K562 (cell line): ENCODE data around the gene HIPK1. TPM values are rescaled to one million over a fixed set of nuclear protein-coding genes. Genes with fewer than 3 reads are reported as not detected.
A peak's percentile ranks its signal among the peaks of the same experiment; 100 is the strongest.

Experiments used
- BRD4 ChIP-seq: fragments of 200-600 bp; sonication (generic); IDR thresholded peaks from 2 replicates; pipeline ENCODE4 v1.6.1; 2017; ENCODE audit warnings: inconsistent platforms
- CTBP1 ChIP-seq: fragments of 450-650 bp; IDR thresholded peaks from 2 replicates; pipeline ENCODE4 v1.6.1; 2016; ENCODE audit warnings: borderline replicate concordance
- GTF2A2 ChIP-seq: IDR thresholded peaks from 2 replicates; pipeline ENCODE4 v1.6.1; 2016; ENCODE audit warnings: mild to moderate bottlenecking, missing genetic modification characterization, missing compliant biosample characterization
- HDAC2 ChIP-seq: fragments of 450-650 bp; IDR thresholded peaks from 2 replicates; pipeline ENCODE4 v1.6.1; 2016; ENCODE audit warnings: mild to moderate bottlenecking
- MECOM ChIP-seq: fragments of 250-450 bp; sonication (Bioruptor Pico); IDR thresholded peaks from 2 replicates; pipeline ENCODE4 v1.8.0; 2022; ENCODE audit warnings: inconsistent platforms
- NFE2L1 ChIP-seq: fragments of 450-650 bp; IDR thresholded peaks from 2 replicates; pipeline ENCODE4 v1.6.1; 2016; ENCODE audit warnings: missing genetic modification characterization, low read depth, mild to moderate bottlenecking, missing compliant biosample characterization, moderate library complexity, borderline replicate concordance
- NR1H2 ChIP-seq: sonication (generic); formaldehyde crosslinking; IDR thresholded peaks from 2 replicates; pipeline ENCODE4 v1.4.0; 2020; ENCODE audit warnings: mild to moderate bottlenecking, missing genetic modification reagents
- NR2C1 ChIP-seq, 2 experiments: fragments of 450-650 bp; IDR thresholded peaks; 2 replicates each; pipeline ENCODE4 v1.6.1; 2017; ENCODE audit warnings: mild to moderate bottlenecking in 2 of 2, antibody characterized with exemption in 1 of 2, inconsistent platforms in 1 of 2, missing compliant biosample characterization in 1 of 2, missing genetic modification characterization in 1 of 2
- PHF8 ChIP-seq: fragments of 200-600 bp; sonication (generic); IDR thresholded peaks from 2 replicates; pipeline ENCODE4 v1.6.1; 2012; ENCODE audit warnings: mixed run types, mild to moderate bottlenecking, inconsistent platforms, low read length, moderate library complexity, borderline replicate concordance
- POLR3G ChIP-seq: IDR thresholded peaks from 2 replicates; pipeline ENCODE4 v1.6.1; 2011; ENCODE audit not compliant: insufficient read length, insufficient replicate concordance; ENCODE audit errors: extremely low read depth
- SREBF1 ChIP-seq: fragments of 150-350 bp; IDR thresholded peaks from 2 replicates; pipeline ENCODE4 v1.6.1; 2014; ENCODE audit warnings: antibody characterized with exemption, low read depth, low read length, borderline replicate concordance
- ZC3H4 ChIP-seq: sonication (generic); formaldehyde crosslinking; IDR thresholded peaks from 2 replicates; pipeline ENCODE4 v1.9.0; 2021; ENCODE audit warnings: missing genetic modification reagents, borderline replicate concordance
- ZNF197 ChIP-seq: fragments of 200-800 bp; sonication (Bioruptor generic); IDR thresholded peaks from 2 replicates; pipeline ENCODE4 v1.6.1; 2016; ENCODE audit warnings: low read depth, missing genetic modification characterization, missing compliant biosample characterization
- ZNF395 ChIP-seq: fragments of 200-800 bp; sonication (Bioruptor generic); IDR thresholded peaks from 2 replicates; pipeline ENCODE4 v1.6.1; 2017; ENCODE audit warnings: missing genetic modification characterization, missing compliant biosample characterization
- polyA plus RNA-seq, 8 experiments: library from polyadenylated mRNA; depleted of rRNA in 4 of 8; stranded (reverse) in 5 of 8; unstranded in 3 of 8; fragments of >200 nt; fragmentation: Nextera tagmentation in 2 of 8; fragmentation: Illumina TruSeq in 1 of 8; extraction: Ambion mirVana in 2 of 8; extraction: Trizol in 1 of 8; gene quantifications; 2 replicates each; pipeline versions ENCODE4 v1.2.1 to v1.2.3, GENCODE V29; 2011 to 2014; ENCODE audit warnings: inconsistent platforms in 1 of 8, missing spikeins in 1 of 8
- total RNA-seq, 7 experiments: library from RNA; depleted of rRNA in 6 of 7; stranded (reverse); fragments of >200 nt in 6 of 7; fragmentation: Illumina TruSeq in 2 of 7; extraction: Trizol in 2 of 7; gene quantifications; 2 replicates each; pipeline versions ENCODE4 v1.2.1 to v1.2.3, GENCODE V29; 2011 to 2021; ENCODE audit warnings: low replicate concordance in 1 of 7
- TF ChIP-seq, protein P1 (sequence below), 2 experiments: fragments of 450-650 bp; conservative IDR thresholded peaks; 2 replicates each; pipeline ENCODE4 v1.6.1; 2017; ENCODE audit warnings: mild to moderate bottlenecking in 2 of 2, moderate library complexity in 2 of 2
- TF ChIP-seq, protein P2 (sequence below): fragments of 200-800 bp; sonication (Bioruptor generic); IDR thresholded peaks from 2 replicates; pipeline ENCODE4 v1.6.1; 2017; ENCODE audit warnings: missing genetic modification characterization, missing compliant biosample characterization
- TF ChIP-seq, protein P3 (sequence below): sonication (generic); formaldehyde crosslinking; IDR thresholded peaks from 2 replicates; pipeline ENCODE4 v1.8.0; 2022; ENCODE audit warnings: mild to moderate bottlenecking, missing genetic modification reagents
- TF ChIP-seq, protein P4 (sequence below), 2 experiments: fragments of 250-450 bp in 1 of 2; fragments of 450-650 bp in 1 of 2; sonication (Bioruptor Pico) in 1 of 2; IDR thresholded peaks; 2 replicates each; pipeline versions ENCODE4 v1.6.1 to v1.8.0; 2016 to 2021; ENCODE audit warnings: mild to moderate bottlenecking in 2 of 2, moderate library complexity in 2 of 2, missing compliant biosample characterization in 1 of 2, missing genetic modification characterization in 1 of 2
- TF ChIP-seq, protein P5 (sequence below): sonication (generic); formaldehyde crosslinking; IDR thresholded peaks from 2 replicates; pipeline ENCODE4 v1.8.0; 2022; ENCODE audit warnings: missing genetic modification reagents, mild to moderate bottlenecking, moderate library complexity, borderline replicate concordance

HIPK1 gene
- total and polyA plus RNA-seq, 9 of the 15 experiments (the other 6 are each of a cell fraction or from before 2014, with no cell fraction given), result 10.0 to 57.9 (median 29.6) TPM

DNA sequence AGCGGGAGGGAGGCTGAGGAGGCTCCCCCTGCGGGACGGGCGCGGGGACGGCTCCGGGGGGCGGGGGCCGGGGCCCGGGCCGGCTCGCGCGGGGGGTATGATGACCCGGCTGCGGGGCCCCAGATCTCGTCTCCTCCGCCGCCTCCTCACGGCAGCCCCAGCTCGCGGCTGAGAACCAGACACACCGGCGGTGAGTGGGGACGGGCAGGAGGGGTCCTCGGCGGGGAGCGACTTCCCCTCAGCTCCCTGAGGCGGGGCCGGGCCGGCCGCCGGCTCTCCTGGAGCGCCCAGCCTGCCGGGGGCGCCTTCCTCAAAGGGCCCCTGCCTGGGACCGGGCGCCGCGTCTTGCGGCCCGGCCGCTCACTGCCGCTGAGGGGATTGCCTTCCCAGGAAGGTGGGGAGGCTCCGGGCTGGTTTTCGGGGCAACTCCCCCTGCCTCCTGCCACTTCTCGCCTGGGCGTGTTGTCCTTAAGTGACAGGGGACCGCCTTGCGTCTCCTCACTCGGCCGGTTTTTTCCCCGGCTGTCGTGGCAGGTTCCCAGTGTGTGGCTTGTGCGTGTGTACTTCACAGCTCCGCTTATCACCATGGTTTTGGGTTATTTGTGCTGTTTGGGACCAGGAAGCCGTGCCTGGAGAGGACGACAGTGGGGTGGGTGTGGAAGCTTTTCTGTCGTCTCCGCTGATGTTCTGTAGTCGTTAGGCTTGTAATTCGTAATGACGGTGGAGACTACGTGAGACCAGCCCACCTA is 800 bp downstream of the HIPK1 start (continued):
- TF ChIP-seq, protein P1, sequence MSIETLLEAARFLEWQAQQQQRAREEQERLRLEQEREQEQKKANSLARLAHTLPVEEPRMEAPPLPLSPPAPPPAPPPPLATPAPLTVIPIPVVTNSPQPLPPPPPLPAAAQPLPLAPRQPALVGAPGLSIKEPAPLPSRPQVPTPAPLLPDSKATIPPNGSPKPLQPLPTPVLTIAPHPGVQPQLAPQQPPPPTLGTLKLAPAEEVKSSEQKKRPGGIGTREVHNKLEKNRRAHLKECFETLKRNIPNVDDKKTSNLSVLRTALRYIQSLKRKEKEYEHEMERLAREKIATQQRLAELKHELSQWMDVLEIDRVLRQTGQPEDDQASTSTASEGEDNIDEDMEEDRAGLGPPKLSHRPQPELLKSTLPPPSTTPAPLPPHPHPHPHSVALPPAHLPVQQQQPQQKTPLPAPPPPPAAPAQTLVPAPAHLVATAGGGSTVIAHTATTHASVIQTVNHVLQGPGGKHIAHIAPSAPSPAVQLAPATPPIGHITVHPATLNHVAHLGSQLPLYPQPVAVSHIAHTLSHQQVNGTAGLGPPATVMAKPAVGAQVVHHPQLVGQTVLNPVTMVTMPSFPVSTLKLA (conservative IDR thresholded peaks at IDR 0.05), result peak; percentile 21 to 45
- TF ChIP-seq NR1H2 (CRISPR knock-in tag), result no peak
- 0 out of 2 replicates have a peak, but pooled peaks have one; percentile 70 for TF ChIP-seq ZNF395 (CRISPR knock-in tag)
- TF ChIP-seq, protein P2, sequence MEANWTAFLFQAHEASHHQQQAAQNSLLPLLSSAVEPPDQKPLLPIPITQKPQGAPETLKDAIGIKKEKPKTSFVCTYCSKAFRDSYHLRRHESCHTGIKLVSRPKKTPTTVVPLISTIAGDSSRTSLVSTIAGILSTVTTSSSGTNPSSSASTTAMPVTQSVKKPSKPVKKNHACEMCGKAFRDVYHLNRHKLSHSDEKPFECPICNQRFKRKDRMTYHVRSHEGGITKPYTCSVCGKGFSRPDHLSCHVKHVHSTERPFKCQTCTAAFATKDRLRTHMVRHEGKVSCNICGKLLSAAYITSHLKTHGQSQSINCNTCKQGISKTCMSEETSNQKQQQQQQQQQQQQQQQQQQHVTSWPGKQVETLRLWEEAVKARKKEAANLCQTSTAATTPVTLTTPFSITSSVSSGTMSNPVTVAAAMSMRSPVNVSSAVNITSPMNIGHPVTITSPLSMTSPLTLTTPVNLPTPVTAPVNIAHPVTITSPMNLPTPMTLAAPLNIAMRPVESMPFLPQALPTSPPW (CRISPR knock-in tag), result peak; percentile 88
- TF ChIP-seq NFE2L1 (tag), result no peak
- TF ChIP-seq, protein P3, sequence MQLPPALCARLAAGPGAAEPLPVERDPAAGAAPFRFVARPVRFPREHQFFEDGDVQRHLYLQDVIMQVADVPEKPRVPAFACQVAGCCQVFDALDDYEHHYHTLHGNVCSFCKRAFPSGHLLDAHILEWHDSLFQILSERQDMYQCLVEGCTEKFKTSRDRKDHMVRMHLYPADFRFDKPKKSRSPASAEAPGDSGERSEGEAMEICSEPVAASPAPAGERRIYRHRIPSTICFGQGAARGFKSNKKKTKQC (CRISPR knock-in tag), result peak; percentile 81; the same call in 1 of the 2 replicates
- TF ChIP-seq CTBP1, result peak; percentile 21
- TF ChIP-seq, protein P4, sequence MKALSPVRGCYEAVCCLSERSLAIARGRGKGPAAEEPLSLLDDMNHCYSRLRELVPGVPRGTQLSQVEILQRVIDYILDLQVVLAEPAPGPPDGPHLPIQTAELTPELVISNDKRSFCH (CRISPR knock-in tag; IDR thresholded peaks at IDR 0.05), result no peak
- TF ChIP-seq, protein P4 (tag; IDR thresholded peaks at IDR 0.05), result 0 out of 2 replicates have a peak, but pooled peaks have one; percentile 33
- no peak; the same call in none of the 2 replicates for TF ChIP-seq ZNF197 (CRISPR knock-in tag)
- peak; percentile 20; the same call in 1 of the 2 replicates for TF ChIP-seq HDAC2
- TF ChIP-seq, protein P5, sequence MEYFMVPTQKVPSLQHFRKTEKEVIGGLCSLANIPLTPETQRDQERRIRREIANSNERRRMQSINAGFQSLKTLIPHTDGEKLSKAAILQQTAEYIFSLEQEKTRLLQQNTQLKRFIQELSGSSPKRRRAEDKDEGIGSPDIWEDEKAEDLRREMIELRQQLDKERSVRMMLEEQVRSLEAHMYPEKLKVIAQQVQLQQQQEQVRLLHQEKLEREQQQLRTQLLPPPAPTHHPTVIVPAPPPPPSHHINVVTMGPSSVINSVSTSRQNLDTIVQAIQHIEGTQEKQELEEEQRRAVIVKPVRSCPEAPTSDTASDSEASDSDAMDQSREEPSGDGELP (CRISPR knock-in tag), result peak; percentile 9; the same call in 1 of the 2 replicates
- no peak for TF ChIP-seq NR2C1 (IDR thresholded peaks at IDR 0.05)
- no peak for TF ChIP-seq NR2C1 (tag; IDR thresholded peaks at IDR 0.05)
- TF ChIP-seq PHF8, result peak; percentile 48; the same call in 1 of the 2 replicates
- TF ChIP-seq SREBF1, result no peak
- TF ChIP-seq BRD4, result peak; percentile 59; the same call in 1 of the 2 replicates
- TF ChIP-seq ZC3H4 (CRISPR knock-in tag), result peak; percentile 98
- 0 out of 2 replicates have a peak, but pooled peaks have one; percentile 40 for TF ChIP-seq GTF2A2 (tag)
- TF ChIP-seq MECOM (CRISPR knock-in tag), result no peak
- no peak for TF ChIP-seq POLR3G
